Stimulated activated memory B cell treated with anti-CD40 and anti-IgM and Interleukin-4, amounts not matched to agents 10 μg/mL and 1 μg/mL and 100 μg/mL, for 72 hours (primary cell): ENCODE data around the gene BTBD16.

Experiments used
- ATAC-seq: fragments of 150-1000 bp; cut with Tn5 transposase; 2 replicates; pipeline ENCODE4 v1.10.0; 2021
- H3K27ac Mint-ChIP-seq: one replicate; pipeline ENCODE4 v1.8.0; 2022; ENCODE audit warnings: mild to moderate bottlenecking, mixed read lengths
- H3K27me3 Mint-ChIP-seq: one replicate; pipeline ENCODE4 v1.8.0; 2022; ENCODE audit warnings: mixed read lengths
- H3K36me3 Mint-ChIP-seq: one replicate; pipeline ENCODE4 v1.8.0; 2022; ENCODE audit warnings: mixed read lengths
- H3K4me1 Mint-ChIP-seq: one replicate; pipeline ENCODE4 v1.8.0; 2022; ENCODE audit warnings: mixed read lengths
- H3K4me3 Mint-ChIP-seq: one replicate; pipeline ENCODE4 v1.8.0; 2022; ENCODE audit warnings: mild to moderate bottlenecking, moderate library complexity, mixed read lengths
- H3K9me3 Mint-ChIP-seq: one replicate; pipeline ENCODE4 v1.8.0; 2022; ENCODE audit warnings: mixed read lengths

Gene BTBD16

DNA sequence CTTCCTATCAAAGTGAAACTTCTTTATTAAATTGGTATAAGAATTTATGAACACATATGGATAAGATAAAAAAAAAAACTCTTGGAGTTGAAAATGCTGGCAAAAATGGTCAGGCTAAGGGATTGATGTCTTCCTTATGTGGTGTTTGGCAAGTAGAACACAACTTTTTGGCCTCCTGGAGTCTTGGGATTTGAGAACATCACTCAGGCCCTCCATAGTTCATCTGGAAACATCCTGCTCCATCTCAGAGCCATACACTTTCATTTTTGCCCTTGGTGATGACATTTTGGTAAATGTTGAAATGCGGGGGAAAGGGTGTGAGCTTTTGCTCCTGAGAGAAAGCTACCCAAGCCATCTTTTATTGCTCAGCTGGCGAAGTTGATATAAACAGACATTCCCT, 27.5 kb upstream of the BTBD16 start:
- no peak overlapping the region for H3K4me3 Mint-ChIP-seq
- H3K27ac Mint-ChIP-seq = no peak overlapping the region

DNA sequence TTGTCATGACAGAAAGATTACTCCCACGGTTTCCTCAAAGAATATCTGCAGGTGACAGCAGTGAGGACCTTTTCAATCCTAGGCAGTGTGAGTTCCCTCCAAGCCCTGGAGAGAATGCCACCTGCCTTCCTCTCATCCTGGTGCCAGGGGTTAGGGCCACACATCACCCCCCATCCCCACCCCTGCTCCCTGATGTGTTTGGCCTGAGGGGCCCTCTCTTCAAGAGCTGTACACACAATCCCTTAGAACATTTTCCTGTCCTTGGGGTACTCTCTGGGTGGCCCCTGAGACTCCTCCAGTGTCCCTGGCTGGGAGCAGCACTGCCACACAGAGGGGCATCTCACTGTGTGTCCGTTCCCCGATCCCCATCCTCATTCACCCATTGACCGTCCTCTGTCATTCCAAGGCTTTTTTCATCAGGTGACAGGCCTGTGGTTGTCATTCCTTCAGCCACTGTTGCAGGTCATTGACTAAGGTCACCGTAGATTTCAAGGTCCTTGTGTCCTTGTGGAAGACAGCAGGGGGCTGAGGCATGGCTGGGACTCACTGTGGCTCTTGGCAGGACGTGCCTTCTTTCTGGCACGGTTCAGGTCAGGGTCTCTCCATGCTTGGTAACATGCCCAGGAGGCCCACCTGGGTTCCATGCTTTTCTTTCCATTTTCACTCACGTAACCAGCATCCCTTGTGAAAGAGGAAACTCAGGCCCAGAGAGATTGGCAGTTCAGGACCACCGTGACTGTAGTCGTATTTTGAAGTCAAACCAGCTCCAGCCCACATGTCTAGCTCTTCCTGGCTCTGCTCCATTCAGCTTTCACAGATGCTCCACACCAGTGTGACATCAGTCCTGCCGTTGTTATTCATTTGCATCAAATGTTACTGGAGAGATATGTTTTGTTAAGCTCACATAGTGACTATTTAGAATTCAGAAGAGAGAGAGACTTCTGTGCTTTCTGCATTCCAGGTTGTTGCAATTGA, 26.8 kb upstream of the BTBD16 start:
- H3K4me3 Mint-ChIP-seq = no peak overlapping the region
- no peaks in the 10 kb centered on the region for H3K9me3 Mint-ChIP-seq
- H3K36me3 Mint-ChIP-seq = no peaks in the 10 kb centered on the region

More for the DNA sequence above, 27.5 kb upstream of the BTBD16 start:
- Mint-ChIP-seq H3K4me1 (no peaks in the 10 kb centered on the region), H3K9me3 (no peaks in the 10 kb centered on the region), H3K36me3 (no peaks in the 10 kb centered on the region), H3K27me3 (no peaks in the 10 kb centered on the region)
- ATAC-seq = no peak

DNA sequence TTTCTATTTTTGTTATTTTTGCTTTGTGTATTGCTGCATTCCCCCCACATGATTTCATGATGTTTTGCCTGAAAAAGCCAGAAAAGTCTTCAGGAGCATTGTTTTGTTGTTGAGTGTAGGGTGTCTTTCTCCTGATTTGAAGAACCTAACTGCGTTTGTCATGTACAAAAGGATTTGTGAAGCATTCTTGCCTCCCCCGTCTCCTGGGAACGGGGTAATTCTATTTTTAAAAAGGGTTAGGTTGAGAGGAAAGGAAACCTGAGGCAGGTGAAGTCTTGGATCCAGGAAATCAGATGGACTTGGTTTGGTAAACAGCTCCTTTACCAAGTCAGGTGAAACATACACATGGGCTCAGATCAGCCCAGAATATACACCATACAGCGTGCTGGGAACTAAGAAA, 26.0 kb upstream of the BTBD16 start:
- Mint-ChIP-seq H3K27me3 (no peaks in the 10 kb centered on the region), H3K4me3 (no peak overlapping the region), H3K27ac (no peak overlapping the region), H3K9me3 (no peaks in the 10 kb centered on the region), H3K4me1 (no peaks in the 10 kb centered on the region), H3K36me3 (no peaks in the 10 kb centered on the region)
- no peak for ATAC-seq

More for the DNA sequence above, 26.8 kb upstream of the BTBD16 start:
- no peak overlapping the region for H3K27ac Mint-ChIP-seq
- H3K4me1 Mint-ChIP-seq = no peaks in the 10 kb centered on the region
- no peaks in the 10 kb centered on the region for H3K27me3 Mint-ChIP-seq
- no peak for ATAC-seq

DNA sequence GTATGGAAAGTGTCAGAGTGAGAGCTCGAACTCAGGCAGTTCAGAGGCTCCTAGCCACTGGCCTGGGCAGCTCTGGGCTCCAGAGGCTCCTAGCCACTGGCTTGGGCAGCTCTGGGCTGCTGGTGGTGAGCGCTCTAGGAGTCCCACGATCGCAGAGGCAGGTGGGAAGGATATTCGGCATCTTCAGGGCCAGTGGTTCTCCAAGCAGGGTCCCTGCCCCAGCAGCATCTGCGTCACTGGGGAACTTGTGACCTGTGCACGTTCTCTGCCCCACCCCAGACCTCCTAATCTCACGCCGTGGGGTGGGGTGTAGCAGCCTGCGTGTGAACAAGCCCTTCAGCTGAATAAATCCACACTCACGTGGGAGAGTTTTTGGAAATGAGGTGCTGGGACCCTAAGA, 25.2 kb upstream of the BTBD16 start:
- Mint-ChIP-seq H3K4me3 (no peak overlapping the region), H3K4me1 (no peaks in the 10 kb centered on the region), H3K27me3 (no peaks in the 10 kb centered on the region), H3K27ac (no peak overlapping the region), H3K9me3 (no peaks in the 10 kb centered on the region), H3K36me3 (no peaks in the 10 kb centered on the region)
- ATAC-seq = no peak

DNA sequence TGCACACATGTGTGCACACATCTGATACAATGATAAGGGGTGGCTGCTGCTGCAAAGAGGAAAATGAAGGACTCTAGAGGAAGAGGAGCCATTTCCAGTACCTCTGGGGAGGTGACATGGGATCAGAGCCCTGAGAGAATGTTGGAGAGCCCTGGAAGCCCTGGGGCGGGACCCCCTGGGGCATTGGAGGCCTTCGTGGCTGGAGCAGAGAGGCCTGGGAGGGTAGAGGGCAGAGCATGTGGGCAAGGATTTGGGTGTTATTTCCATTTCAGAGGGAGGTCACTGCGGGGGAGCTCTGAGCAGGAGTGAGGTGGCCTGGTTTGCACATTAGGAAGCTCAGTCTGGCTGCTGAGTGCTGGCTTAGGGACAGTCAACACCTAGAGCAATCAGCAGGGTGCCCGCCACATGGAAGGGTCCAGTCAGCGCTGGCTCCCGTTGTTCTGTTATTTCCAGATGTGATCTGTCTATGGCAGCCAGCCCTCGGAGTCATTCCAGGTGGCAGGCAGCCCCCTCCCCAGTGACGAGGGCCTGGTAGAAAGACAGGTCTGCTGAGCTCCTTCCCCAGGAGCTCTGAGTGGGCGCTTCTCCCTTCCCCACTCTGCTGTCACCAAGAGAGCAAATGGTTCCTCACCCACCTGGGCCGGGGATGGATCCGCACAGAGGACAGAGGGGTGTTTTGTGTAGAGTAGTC, 24.1 kb upstream of the BTBD16 start:
- ATAC-seq = no peak
- Mint-ChIP-seq H3K27ac (no peak overlapping the region), H3K9me3 (no peaks in the 10 kb centered on the region), H3K27me3 (no peaks in the 10 kb centered on the region), H3K4me3 (no peak overlapping the region), H3K4me1 (no peaks in the 10 kb centered on the region), H3K36me3 (no peaks in the 10 kb centered on the region)

DNA sequence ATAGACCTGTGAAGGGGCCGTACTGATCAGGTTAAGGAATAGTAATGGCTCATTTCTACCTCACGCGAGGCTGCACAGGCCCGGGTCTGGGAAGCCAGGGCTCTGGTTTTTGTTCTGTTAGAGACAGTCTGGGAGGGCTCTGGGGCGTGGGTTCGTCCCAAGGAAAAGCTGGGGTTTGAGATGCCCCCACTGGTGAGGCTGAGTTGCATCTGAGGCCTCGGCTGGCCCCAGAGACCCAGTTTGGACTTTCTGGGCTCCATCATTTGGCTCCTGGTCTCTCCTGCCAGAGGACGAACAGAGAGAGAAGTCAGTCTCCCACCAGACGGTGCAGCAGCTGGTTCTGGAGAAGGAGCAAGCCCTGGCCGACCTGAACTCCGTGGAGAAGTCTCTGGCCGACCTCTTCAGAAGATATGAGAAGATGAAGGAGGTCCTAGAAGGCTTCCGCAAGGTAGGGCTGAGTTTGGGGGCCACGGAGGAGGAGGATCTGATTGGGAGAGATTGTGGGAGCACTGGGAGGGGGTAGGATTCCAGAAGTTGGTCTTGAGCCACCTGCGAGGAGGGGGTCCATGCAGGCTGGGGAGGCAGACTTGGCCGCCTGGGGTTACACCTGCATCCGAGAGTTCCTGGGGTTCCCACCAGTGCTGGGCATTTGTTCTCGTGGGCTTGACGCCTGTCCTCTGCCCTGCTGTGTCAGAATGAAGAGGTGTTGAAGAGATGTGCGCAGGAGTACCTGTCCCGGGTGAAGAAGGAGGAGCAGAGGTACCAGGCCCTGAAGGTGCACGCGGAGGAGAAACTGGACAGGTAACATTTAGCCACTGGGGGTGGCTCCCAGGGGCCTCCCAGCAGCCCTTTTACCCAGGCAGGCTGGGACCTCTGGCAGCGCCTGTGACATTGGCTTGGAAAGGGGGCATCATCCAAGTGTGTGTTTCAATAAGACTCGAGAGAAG, 22.5 kb upstream of the BTBD16 start:
- Mint-ChIP-seq H3K9me3 (no peaks in the 10 kb centered on the region), H3K27ac (no peak overlapping the region), H3K4me1 (no peaks in the 10 kb centered on the region), H3K27me3 (no peaks in the 10 kb centered on the region), H3K36me3 (no peaks in the 10 kb centered on the region), H3K4me3 (no peak overlapping the region)
- ATAC-seq = no peak

DNA sequence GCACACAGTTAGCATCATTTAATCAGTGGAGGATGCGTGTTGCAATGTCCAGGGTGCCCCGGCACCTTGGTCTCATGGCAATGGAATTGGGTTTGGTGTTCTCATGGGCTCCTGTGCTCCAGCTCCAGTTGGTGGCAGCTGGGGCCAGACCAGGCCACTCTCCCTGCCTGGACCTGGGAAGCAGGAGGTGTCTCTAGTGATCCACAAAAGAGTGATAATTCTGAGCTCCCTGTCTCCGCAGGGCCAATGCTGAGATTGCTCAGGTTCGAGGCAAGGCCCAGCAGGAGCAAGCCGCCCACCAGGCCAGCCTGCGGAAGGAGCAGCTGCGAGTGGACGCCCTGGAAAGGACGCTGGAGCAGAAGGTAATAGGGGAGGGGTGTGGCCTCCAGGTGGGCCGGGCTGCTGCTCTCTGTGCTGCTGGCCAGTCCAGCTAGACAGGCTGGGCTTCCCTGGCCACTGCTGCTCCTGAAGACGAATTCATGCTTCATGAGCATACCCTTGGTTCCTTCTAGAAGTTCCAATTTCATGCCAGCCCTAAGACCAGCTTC, 21.7 kb upstream of the BTBD16 start:
- no peaks in the 10 kb centered on the region for H3K36me3 Mint-ChIP-seq
- no peaks in the 10 kb centered on the region for H3K4me1 Mint-ChIP-seq
- no peak overlapping the region for H3K27ac Mint-ChIP-seq
- H3K9me3 Mint-ChIP-seq = no peaks in the 10 kb centered on the region
- no peak for ATAC-seq
- no peaks in the 10 kb centered on the region for H3K27me3 Mint-ChIP-seq
- no peak overlapping the region for H3K4me3 Mint-ChIP-seq

DNA sequence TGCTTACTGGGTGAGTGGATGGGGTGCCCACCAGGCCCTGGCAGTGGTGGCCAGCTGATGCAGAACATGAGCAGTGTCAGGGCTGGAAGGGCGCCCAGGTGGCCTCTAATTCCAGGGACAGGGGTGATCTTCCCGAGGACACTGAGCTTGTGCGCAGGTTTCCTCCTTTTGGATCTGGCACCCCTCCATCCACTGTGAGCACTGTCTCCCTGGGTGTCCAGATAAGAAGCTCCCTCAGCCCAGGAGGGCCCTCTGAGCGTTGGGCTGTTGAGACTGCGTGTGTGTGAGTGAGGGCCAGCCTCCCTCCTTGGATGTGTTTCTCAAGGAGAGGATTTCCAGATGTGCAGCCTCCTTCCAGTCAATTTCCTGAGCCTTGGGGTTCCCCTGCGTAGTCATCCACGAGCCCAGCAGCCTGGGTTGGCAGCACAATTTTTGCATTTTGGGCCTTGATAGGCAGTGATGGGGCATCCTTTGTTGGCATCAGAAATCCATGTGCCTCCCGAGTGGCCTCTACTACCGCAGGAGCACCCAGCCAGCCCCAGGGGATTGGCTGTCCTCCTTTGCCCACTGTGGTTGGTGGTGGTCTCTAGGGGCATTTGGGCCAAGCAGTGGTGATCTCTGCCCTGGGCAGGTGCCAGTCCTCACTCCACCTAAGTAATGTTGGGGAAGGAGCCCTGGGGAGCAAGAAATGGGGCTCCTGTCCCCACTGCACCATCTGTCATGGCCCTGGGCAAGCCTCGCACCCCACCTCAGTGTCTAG, 20.9 kb upstream of the BTBD16 start:
- no peaks in the 10 kb centered on the region for H3K27me3 Mint-ChIP-seq
- no peaks in the 10 kb centered on the region for H3K4me1 Mint-ChIP-seq

DNA sequence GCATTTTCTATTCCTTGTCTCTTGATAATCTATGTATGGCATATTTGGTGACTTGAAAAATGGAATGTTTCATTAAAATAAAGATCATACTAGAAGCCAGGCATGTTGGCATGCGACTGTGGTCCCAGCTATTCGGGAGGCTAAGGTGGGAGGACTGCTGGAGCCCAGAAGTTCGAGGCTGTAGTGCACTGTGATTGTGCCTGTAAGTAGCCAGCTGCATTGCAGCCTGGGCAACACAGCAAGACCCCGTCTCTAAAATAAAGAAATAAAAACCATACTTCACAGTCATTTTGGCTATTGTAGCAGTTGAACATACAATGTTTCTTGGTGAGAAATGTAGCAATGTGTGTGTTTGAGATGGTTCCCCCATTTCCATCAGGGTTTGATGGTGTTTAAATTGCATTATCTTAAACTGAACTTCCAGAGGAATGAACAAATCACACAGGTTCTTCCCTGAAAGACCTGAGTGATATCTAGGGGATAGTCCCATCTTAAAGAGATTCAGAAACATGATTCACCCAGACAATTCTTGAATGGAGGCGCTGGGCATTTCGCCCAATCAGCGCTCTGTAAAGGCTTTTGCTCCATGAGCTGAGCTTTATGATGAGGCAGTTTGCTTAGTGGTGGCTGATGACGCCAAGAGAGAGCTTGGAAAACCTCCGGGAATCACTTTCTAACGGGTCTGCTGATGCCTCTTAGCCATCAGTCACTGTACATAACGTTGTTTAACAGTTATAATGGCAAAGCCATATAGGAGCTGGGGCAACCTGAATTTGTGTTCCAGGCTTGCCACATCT, 19.4 kb upstream of the BTBD16 start:
- Mint-ChIP-seq H3K9me3 (no peaks in the 10 kb centered on the region), H3K4me1 (no peaks in the 10 kb centered on the region), H3K4me3 (no peak overlapping the region), H3K27me3 (no peaks in the 10 kb centered on the region), H3K27ac (no peak overlapping the region), H3K36me3 (no peaks in the 10 kb centered on the region)
- ATAC-seq = no peak

More for the DNA sequence above, 20.9 kb upstream of the BTBD16 start:
- Mint-ChIP-seq H3K27ac (no peak overlapping the region), H3K36me3 (no peaks in the 10 kb centered on the region), H3K4me3 (no peak overlapping the region), H3K9me3 (no peaks in the 10 kb centered on the region)
- ATAC-seq = no peak

DNA sequence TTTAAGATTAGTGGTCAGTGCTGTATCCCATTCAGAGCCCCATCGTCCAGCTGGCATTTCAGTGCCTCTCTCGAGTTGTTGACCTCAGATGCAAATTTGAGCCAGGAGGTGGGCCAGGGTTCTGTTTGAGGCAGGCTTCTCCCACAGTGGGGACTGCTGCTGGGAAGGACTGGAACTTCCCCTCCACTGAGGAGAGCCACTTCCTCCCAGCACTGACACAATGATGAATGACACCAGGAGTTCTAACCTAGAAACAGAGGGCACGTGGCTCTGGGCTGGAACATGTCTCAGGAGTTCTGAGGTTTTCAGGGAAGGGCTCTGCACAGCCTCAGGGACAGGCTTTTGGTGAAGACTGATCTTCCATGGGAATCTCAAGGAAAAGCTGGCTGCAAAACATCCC, 18.3 kb upstream of the BTBD16 start:
- H3K27me3 Mint-ChIP-seq = no peaks in the 10 kb centered on the region
- no peak overlapping the region for H3K4me3 Mint-ChIP-seq
- no peaks in the 10 kb centered on the region for H3K36me3 Mint-ChIP-seq
- ATAC-seq = no peak
- no peaks in the 10 kb centered on the region for H3K9me3 Mint-ChIP-seq
- no peak overlapping the region for H3K27ac Mint-ChIP-seq
- no peaks in the 10 kb centered on the region for H3K4me1 Mint-ChIP-seq

DNA sequence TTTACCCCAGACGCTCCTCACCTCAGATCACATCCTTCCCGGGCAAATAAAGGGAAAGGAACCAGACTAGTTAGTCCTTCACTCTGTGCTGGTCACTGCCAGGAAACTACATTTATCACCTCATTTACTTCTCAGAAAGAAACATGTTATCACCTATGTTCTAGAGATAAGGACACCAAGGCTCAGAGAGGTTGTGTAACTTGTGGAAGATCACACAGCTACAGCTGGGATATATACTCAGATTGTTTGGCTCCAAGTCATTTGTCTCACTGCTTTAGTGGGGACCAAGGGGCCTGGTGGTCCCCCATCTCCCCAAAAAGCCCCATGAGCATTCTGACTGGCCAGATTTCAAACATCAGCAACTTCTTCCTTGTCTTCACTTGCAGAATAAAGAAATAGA, 17.5 kb upstream of the BTBD16 start:
- Mint-ChIP-seq H3K36me3 (no peaks in the 10 kb centered on the region), H3K9me3 (no peaks in the 10 kb centered on the region), H3K27me3 (no peaks in the 10 kb centered on the region), H3K27ac (no peak overlapping the region), H3K4me3 (no peak overlapping the region), H3K4me1 (no peaks in the 10 kb centered on the region)
- ATAC-seq = no peak

DNA sequence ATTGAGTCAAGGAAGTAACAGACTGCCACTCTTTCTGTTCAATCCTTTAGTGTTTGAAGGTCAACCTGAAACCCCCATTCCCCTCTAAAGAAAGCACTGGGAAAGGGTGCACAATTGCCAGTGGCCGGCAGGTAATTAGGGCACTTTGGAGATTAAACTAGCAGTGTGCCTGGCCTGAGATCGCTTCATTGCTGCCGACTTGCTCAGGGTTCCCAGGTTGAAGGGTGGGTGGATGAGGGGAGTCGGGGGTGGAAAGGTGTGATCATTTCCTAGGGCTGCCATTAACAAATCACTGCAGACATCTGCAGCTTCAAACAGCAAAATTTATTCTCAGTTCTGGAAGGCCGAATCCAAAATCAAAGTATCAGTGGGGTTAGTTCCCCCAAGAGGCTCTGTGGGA, 16.3 kb upstream of the BTBD16 start:
- Mint-ChIP-seq H3K4me3 (no peak overlapping the region), H3K36me3 (no peaks in the 10 kb centered on the region), H3K4me1 (no peaks in the 10 kb centered on the region), H3K27me3 (peaks cover 12% of the 10 kb centered on the region), H3K27ac (no peak overlapping the region), H3K9me3 (no peaks in the 10 kb centered on the region)
- ATAC-seq = no peak

DNA sequence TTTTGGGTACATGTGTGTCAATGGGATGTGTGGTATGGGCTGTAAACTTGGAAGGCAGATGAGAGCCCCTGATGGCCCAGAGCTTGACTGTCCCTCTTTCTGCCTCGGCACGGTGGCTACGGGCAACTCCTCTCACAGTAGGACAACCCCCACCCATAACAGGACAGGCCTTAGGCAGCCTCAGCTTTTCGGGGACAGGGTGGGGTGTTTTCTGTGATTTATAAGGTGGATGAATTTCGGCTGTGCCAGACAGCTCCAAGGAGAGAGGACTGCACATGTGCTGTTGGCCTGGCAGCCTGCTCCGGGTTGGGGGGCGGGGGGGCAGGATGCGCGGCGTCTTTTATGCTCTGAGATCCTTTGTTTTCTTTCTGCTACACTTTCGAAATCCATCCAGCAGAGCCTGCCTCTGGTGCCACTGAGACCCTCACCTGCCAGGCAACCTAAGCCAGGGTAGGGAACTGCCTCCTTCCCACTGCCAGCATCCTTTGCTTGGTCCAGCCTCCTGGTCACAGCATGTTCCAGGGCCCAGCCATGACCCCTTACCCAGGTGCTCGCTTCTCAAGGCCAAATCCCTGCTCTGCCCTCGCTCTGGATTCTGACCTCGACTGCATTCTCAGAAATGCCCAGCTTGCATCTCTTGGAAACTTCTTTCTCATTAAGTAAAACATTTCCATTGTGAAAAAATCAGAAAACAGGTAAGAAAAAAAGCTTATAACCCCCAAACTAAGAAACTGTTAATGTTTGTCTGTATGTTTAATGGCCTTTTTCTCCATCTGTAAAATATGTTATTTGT, 15.4 kb upstream of the BTBD16 start:
- Mint-ChIP-seq H3K4me3 (no peak overlapping the region), H3K9me3 (no peaks in the 10 kb centered on the region), H3K27me3 (peaks cover 16% of the 10 kb centered on the region), H3K27ac (no peak overlapping the region), H3K36me3 (no peaks in the 10 kb centered on the region), H3K4me1 (no peaks in the 10 kb centered on the region)
- no peak for ATAC-seq
